GM23248 (cell line): Measurements from ENCODE around the gene IDH3G.
"Not testable (repeated sequence)": the region's sequence is repeated elsewhere in the genome, so short reads cannot be mapped to it uniquely, and the experiment has no call there.

Source experiments
- EZH2 ChIP-seq: fragments of 200-600 bp; sonication (generic); IDR thresholded peaks from 2 replicates; pipeline ENCODE4 v1.6.1; 2018; ENCODE audit warnings: antibody characterized with exemption, mild to moderate bottlenecking; ENCODE audit not compliant: insufficient read depth, poor library complexity, severe bottlenecking
- EZH2phosphoT487 ChIP-seq: fragments of 200-600 bp; sonication (generic); IDR thresholded peaks from 2 replicates; pipeline ENCODE4 v1.6.1; 2018; ENCODE audit warnings: antibody characterized with exemption, moderate library complexity, mild to moderate bottlenecking, low read depth; ENCODE audit not compliant: insufficient read depth

GRCh38 chrX:153742796-153743467 is 51.2 kb downstream of the IDH3G start:
- not testable (repeated sequence) for TF ChIP-seq EZH2, EZH2phosphoT487
